A549 (cell line): ENCODE measurements around the gene TEX261.

ENCODE experiments used
- CBX2 ChIP-seq: fragments of 200-600 bp; sonication (generic); IDR thresholded peaks from 2 replicates; pipeline ENCODE4 v1.6.1; 2016; ENCODE audit warnings: low read depth, mild to moderate bottlenecking, borderline replicate concordance
- SMC3 ChIP-seq: fragments of >200 bp; sonication (Bioruptor Twin); formaldehyde crosslinking; IDR thresholded peaks from 3 replicates; pipeline ENCODE4 v1.6.1; 2018; ENCODE audit warnings: inconsistent platforms

DNA sequence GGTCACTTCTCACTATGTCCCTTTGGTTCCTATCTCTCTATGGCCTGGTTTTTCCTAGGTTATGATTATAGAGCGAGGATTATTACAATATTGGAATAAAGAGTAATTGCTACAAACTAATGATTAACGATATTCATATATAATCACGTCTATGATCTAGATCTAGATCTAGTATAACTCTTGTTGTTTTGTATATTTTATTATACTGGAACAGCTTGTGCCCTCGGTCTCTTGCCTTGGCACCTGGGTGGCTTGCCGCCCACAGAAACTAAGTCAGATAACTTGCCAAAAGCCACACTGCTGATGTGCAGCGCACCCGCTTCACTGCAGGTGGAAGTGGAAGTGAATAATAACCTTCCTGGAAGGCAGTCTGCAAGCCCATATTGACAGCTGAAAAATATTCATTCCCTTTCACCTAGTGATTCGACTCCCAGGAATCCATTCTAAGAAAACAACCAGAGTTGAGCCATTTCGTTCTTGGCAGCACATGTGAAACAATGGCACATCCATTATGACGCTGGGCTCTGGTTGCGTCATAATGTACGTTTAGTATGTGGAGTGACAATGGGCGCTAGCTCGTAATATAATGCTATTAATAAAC, 17.0 kb downstream of the TEX261 start:
- TF ChIP-seq CBX2, result no peak
- no peak for TF ChIP-seq SMC3
